CD4-positive, alpha-beta T cell treated with Interleukin-4 for 4 hours (primary cell): ENCODE measurements around the gene SNX9.
"Not testable (repeated sequence)": the region's sequence is repeated elsewhere in the genome, so short reads cannot be mapped to it uniquely, and the experiment has no call there.

Source experiments
- DNase-seq: peaks from one replicate; pipeline ENCODE4 v3.0.0-alpha.2; 2020

SNX9 gene

DNA sequence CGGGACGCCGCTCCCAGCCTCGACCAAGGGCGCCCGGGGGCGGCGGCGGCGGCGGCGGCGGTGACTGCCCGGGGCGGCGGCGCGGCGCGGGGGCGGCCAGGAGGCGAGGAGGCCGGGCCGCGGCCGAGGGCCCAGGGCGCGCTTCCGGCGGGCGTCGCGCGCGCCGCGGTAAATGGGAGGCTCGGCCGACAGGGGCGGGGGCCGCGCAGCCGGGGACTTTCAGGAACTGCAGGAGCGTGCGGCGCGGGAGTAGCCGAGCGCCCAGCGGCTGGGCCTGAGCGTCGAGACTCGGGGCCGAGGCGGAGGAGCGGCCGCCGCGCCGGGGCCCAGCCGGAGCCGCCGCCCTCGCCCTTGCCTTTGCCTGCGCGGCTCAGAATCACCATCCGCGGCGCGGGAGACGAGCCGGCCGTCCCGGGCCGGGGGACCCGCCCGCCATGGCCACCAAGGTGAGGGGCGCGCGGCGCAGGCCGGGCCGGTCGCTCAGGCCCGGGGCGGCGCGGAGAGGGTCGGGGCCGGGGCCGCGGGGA, at the start of gene SNX9:
SNX9 (plus strand) TSS at position 246 of the 527 bp plus-strand sequence; CDS start at position 435, 189 bp downstream.
- peak; percentile 31 for DNase-seq

DNA sequence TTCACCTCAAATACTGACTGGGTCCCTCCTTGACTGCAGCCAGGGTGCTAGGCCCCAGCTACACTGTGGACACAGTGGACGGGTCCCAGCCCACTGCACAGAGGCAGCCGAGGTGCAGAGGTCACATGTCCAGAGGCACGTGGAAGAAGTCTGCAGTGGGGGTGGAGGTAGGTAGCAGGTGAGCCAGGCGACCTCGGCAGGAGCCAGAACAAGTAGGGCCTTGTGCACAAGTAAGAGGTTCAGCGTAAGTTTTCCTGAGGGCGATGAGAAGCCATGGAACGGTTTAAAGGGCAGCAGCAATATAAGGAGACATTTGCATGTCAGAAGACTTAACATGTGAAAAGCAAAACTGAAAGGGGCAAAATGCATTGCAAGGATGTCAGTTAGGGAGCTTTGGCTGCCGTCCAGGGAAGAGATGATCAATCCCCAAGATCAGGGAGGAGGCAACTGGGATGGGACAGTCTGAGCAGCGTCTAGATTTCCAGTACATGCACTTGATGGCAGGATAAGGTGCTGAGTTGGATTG, 49.7 kb upstream of the SNX9 start:
- DNase-seq = no peak

DNA sequence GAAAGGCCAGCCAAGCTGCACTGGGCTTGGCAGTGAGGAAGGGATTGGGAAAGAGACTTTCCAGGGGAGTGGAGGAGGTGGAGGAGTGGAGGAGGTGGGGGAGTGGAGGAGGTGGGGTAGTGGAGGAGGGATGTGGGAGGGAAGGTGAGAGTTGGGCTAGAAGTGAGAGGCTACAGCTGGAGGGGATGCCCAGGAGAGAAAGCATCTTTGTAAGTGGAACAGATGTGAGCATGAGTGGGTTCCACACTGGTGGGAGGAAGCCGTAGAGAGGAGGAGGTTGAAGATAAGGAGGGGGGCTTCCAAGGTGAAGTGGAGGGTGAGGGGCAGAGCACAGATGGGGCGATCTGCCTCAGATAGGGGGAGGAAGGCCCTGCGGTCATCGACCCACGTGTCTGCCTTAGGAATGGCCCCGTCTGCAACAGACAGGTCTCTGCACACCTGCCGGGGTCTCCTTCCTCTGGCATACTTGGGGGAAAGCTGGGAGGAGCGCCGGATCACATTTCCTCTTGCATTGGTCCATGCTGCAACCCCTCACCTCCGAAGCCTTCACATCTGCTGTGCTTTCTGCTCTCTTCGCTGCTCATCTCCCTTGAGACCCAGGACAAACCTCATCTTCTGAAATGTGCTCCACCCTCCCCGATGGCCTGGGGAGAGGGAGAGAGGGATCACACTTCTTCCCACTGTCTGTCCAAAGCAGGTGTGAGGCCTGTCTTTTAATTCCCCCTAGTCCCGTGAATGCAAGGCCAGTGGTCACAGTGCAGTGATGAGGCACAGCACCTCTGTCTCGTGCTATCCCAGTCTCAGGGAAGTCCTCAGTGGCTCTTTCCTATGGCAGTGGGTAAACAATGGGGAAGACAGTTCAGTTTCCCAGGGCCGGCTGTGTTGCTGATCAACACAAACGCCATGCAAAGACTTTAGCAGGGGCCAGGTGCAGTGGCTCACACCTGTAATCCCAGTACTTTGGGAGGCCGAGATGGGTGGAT, 48.6 kb upstream of the SNX9 start:
- DNase-seq = no peak

DNA sequence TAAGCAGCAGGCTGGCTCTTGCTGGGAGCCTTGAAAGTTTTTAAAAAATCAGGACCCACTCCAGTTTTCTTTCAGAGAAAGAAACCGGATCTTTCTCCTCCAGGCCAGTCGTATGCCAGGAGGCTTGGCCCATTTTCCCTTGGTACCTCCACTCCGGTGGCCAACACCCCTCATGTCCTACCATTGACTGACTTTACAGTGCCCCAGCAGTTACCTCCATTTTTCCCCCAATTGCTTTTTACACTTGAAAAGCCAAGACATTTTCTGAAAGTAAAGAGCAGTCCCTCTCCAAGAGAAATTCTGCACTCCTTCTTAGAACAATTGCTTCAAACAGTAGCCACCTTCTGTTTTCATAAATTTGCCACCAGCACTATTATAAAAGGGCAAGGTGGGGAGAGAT, 47.7 kb upstream of the SNX9 start:
- DNase-seq = no peak

DNA sequence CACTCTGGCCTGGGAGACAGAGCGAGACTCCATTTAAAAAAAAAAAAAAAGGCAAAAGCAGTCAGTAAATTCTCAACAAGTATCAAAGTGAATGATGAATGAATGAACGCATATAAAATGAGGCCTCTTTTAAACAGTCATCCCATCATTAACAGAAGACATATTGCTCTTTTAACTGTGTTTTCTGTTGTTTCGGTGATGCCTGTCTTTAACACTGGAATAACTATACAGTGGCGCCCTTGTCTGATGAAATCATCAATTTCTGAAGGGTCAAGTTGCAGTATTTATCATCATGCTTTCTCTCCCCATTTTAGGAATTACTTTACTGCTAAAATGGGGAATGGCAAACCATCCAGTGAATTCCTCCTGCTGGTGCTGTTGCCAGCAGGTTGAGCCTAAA, 45.7 kb upstream of the SNX9 start:
- no peak for DNase-seq

DNA sequence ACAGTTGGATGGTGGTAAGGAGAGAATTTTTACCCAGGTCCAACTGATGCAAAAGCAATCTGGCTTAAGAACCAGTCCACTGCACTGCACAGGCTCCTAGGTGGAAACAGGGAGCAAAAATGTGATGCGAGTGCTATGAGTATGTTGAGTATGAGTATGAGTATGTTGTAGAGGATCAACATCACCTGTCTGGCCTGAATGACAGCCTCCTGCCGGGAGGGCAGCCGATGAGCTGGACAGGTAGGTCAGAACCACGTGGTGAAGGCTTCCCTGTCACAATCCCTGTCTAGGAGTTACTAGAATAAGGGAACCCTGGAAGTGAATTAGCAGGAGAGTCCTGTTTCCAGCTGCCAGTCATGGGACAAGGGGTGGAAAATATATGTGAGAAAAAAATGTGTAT, 44.3 kb upstream of the SNX9 start:
- DNase-seq = no peak

DNA sequence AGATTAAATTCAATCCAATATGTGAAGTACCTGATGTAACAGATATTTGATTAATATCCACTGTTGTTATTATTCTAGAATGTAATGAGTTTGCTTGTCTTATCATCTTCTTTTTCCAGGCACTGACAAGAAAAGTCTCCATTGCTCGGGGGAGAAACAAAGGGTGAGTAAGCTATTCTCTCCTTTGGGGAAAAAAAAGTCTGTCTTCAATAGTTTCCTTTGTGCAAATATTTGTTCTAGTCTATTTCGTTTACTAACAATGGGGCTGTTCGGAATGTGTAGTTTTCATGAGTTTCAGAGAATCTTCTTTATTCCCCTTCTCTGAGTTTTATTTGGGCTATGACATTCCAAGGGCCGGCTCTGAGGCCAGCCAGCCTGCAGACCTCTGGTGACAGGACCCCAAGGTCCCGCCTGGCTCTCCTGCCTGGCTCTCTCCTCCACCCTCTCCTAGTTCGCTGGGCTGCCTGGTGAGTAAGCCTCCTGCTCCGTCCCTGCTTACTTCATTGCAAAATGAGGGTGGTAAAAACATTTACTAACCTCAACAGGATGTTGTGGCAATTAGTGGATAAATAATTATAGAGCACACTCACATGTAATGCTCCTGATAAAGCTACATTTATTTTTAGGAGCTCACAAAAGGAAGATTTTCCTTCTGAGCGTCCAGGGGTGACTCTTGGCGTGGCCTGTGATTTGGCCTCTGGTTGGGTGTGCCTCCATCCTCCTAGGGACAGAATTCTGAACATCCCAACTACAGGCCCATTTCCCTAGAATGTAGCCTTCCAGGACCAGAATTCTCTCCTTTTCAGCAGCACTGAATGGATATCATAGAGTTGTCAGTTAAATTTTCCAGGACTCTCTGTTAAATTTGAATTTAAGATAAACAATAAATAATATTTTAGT, 43.1 kb upstream of the SNX9 start:
- DNase-seq = no peak

DNA sequence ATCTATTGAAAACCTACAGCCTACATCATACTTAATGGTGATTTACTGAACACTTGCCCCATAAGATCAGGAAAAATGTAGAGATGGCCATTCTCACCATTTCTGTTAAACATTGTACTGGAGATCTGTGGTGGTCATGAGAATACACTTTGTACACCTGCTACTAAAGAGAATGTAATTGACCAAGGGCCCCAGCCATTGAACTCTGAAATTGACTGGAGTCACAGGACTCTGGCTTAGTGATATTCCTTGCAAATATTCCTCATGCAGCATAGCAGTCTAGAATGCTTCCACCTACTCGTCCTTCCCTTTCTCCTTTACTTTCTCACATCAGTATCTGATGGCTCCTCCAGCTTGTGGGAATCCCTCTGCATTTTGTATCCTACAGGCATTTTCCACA, 37.4 kb upstream of the SNX9 start:
- DNase-seq = no peak

DNA sequence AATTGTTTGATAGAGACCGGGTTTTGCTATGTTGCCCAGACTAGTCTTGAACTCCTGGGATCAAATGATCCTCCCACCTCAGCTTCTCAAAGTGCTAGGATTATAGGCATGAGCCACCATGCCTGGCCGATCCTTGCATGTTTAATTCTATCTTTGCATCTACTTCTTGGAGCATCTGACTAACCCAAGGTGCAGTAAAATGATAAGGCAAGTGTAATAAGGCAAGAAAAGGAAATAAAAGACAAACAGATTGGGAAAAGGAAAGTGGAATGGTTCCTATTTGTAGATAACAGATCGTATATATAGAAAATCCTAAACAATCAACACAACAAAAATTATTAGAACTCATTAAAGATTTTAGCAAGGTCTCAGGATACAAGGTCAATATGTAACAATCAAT, 36.8 kb upstream of the SNX9 start:
- no peak for DNase-seq

- no peak for DNase-seq
These were observed 36.0 kb upstream of the SNX9 start for GRCh38 chr6:157787080-157787479.

GRCh38 chr6:157788180-157788579, 34.9 kb upstream of the SNX9 start:
- no peak for DNase-seq

GRCh38 chr6:157789297-157789696, 33.7 kb upstream of the SNX9 start:
- DNase-seq = no peak

- DNase-seq = no peak
These were observed 33.2 kb upstream of the SNX9 start for GRCh38 chr6:157789861-157790260.

DNA sequence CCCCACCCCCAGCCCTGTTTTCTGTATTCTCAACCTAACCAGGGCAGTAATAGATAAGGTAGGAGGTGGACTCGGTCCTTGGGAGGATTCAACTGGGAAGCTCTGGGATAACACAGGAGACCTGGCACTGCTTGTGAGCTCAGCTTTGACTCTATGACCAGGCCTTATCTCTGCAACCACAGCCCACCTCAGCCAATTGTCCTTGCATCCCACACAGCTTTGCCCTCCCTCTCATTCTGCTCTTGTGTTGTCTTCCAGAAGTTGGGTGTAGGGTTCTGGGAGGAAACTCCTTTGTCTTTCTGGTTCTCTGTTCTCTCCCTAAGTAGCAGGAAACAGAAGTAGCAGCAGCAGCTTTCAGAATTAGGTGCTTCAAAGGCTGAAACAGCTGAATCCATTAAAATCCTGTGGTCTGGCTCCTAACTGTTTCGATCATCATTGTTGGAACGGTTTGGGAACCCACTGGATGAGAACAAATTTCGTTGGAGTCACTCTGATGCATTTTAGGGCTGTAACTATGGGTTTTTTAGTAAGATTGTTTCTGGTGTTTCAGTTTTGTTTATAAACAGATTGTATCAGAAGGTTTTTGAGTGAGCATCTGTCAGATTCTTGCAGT, 32.4 kb upstream of the SNX9 start:
- no peak for DNase-seq

GRCh38 chr6:157791450-157791849, 31.6 kb upstream of the SNX9 start:
- no peak for DNase-seq

GRCh38 chr6:157792671-157793070, 30.4 kb upstream of the SNX9 start:
- DNase-seq = no peak

GRCh38 chr6:157794012-157794411, 29.0 kb upstream of the SNX9 start:
- not testable (repeated sequence) for DNase-seq

DNA sequence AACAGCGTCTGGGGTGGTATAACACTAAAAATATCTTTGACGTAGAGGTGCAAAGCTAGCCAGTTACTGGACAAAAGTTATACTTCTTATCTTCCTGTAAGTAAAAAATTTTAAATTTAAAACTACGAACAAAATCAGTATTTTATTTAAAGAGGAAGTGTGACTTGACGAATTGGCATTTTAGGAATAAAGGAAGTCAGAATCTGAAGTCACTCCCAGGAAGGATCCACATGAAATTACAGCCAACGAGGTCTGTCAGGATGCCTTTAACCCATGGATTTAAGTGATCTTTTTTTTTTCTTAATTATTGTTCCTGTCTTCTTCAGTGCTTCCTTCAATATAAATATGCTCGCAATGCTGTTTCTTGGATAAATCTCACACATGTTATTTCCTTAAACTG, 27.2 kb upstream of the SNX9 start:
- DNase-seq = no peak

GRCh38 chr6:157798851-157799250, 24.2 kb upstream of the SNX9 start:
- DNase-seq = no peak

DNA sequence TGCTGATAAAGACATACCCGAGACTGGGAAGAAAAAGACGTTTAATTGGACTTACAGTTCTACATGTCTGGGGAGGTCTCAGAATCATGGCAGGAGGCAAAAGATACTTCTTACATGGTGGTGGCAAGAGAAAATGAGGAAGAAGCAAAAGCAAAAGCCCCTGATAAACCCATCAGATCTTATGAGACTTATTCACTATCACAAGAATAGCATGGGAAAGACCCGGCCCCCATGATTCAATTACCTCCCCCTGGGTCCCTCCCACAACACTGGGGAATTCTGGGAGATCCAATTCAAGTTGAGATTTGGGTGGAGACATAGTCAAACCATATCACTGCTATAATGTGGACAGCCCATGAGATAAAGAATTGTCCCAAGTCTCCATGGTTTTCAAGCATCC, 23.5 kb upstream of the SNX9 start:
- DNase-seq = not testable (repeated sequence)

GRCh38 chr6:157800420-157801237, 22.4 kb upstream of the SNX9 start:
- no peak for DNase-seq
